HG03280 (cell line): ENCODE data around the gene EBF3.

ENCODE experiments used
- ATAC-seq: cut with Tn5 transposase; IDR thresholded peaks from one replicate; pipeline ENCODE4 v1.9.1; 2021; ENCODE audit warnings: mild to moderate bottlenecking, moderate library complexity; ENCODE audit not compliant: unreplicated experiment

The EBF3 gene

GRCh38 chr10:129893104-129894089, 70.7 kb downstream of the EBF3 start:
- no peak for ATAC-seq

- no peak for ATAC-seq
These were observed 71.5 kb downstream of the EBF3 start for GRCh38 chr10:129892548-129893052.

DNA sequence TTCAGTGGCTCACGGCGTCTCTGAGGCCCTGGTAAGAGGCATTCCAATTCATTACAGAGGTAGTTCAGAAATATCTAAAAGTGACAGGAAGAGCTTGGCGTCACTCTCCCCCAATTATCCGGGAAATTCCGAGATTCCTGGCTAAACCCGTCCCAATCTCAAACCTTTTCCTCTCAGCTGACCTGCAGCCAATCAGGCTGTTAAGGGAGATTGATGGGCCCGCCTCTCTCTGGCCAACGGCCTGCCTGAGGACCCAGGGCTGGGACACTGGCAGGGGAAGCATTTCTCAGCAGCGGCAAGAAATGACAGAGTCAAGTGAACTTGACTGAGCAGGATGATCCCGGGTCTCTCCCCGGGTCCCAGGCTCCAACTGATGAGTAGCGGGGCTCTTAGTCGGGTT, 72.3 kb downstream of the EBF3 start:
- no peak for ATAC-seq

GRCh38 chr10:129890170-129890569, 73.9 kb downstream of the EBF3 start:
- no peak for ATAC-seq

- no peak for ATAC-seq
These were observed 75.1 kb downstream of the EBF3 start for GRCh38 chr10:129888784-129889616.

- no peak for ATAC-seq
These were observed 75.9 kb downstream of the EBF3 start for GRCh38 chr10:129887986-129888783.

DNA sequence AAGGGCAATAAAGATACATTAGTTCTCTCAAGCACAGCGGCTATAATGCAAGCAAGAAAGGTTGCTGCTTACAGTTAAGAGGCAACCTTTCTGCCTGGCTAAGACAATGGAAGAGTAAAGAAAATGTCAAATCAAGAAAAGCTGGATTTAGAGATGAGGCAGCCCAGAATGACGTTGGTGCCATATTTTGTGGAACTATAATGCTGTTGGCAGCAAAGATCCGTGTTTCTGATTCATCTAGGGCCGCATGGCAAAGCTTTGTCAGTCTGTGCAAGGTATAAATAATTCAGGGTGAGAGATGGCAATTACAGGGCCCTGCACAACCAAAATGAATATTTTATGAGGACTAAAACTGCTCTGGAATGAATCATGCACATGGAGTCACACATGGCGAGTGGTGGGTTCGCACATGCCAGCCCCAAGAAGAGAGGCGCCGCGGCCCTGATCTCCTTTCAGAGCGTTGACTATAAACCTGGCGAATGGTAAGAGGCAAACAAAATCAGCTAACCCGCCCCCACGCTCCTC, 76.6 kb downstream of the EBF3 start:
- no peak for ATAC-seq

- no peak for ATAC-seq
These were observed 77.8 kb downstream of the EBF3 start for GRCh38 chr10:129886263-129886662.

DNA sequence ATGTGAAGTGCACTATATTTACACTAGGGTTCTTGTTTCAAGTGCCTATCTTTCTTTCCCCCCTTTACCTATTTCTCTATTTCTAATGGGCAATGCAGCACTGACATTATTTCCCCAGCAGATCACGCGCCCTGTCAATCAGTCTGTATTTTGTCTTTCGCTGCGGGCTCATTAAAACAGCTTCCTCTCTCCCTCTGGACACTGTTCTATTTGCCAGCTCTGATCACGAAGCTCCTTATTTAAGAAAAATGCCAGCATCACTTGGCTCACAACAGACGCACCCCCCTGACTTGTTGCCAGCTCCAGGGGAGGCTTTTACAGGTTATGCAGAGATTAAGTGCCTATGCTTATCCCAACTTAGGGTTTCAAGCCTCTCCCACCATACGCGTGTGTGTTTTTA, 78.5 kb downstream of the EBF3 start:
- no peak for ATAC-seq

GRCh38 chr10:129884398-129885078, 79.5 kb downstream of the EBF3 start:
- no peak for ATAC-seq

DNA sequence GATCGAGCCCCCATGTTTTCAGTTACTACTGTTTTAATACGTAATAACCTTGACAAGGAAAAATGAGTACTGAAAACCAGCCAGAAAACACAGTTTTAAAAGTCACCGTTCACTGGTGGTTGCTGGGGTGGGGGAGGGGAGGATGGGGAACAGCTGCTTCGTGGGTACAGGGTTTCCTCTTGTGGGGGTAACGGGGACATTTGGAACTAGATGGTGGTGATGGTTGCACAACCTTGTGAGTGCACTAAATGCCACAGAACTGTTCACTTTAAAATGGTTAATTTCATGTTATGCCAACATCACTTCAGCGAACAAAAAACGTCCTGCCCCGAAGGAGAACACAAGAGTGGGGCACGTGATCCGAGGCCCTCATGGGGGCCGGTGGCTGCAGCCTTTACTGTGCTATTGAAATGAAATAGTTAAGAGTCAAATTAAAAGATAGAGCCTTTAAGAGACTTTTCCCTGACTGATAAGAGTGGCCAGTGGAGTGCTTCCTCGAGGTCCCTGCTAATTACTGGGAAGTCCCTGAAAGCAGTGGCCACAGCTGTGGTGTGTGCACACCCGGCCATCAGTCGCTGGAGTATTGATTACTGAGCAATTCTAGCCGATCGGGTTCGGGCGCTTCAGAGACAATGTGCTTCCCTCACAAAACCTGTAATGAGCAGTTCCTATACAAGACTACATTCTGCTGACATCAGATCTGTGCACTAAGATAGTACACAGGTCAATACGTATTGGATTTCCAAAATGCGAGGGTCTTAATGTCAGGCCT, 80.3 kb downstream of the EBF3 start:
- no peak for ATAC-seq

DNA sequence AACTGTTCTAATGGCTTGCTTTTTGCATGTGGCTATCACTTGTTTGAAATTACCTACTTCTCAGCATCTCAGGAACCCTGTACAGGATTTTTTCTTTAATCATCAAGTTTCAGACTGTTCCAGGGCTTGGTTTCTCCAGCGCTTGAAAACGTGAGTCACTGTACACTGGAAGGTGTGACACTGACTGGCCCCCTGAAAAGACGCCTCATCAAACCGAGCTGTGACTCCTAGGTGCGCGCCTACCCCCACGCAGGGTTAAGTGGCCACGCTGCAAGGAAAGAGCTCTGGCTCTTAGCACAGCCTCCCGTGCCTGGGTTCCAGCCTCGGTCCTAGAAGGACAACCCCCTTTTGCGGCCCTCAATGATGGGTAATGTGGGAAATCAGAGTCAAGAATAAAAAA, 81.0 kb downstream of the EBF3 start:
- ATAC-seq, result no peak

DNA sequence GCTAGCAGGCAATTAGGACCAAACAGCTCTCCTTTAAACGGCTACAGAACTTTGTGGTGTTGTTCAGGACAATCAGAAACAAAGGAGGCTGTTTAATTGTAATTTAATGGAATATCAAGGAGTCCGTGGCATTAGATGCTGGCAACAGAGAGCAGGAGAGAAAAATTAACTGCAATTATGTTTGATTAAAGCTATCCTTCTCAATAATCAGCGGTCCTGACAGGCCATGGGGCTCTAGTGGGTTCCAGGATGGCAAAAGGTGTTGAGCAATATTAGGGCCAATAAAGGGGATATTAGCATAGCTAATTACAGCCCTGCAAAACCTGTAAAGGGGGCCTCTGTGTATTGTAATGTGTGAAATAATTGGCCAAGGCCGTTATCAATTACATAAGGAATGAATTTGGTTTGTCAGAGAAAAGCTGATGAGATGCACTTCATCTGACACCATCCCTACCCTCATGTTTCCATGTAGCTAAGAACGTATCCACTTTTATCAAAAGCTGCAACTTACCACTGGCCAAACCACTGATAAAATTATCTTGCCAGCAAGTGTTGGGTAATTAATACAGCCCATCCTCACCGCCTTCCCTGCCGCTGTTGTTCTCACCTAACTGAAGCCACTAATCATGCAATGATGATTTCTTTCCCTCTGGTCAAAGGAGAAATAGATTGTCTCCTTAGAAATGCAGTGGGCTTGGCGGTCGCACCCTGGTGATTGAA, 81.6 kb downstream of the EBF3 start:
- no peak for ATAC-seq

DNA sequence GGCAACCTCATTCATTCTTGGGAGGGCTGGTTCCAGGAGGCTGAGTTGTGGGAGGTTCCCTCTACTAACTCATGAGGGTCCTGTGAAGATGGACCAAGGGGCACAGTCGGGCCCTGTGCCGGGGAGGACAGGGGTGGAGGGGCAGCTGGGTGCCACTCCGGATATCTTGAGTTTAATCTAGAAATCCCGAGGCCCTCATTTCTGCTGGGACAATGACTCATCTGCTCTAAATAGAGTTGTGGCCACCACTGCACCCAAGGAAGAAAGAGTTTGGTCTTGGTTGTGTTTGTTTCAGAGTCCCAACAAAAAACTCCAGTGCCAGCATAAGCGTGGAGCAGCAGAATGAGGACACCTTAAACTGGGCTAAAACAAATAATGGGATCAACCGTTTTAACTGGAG, 82.4 kb downstream of the EBF3 start:
- ATAC-seq, result no peak

- no peak for ATAC-seq
These were observed 83.7 kb downstream of the EBF3 start for GRCh38 chr10:129880191-129880870.

DNA sequence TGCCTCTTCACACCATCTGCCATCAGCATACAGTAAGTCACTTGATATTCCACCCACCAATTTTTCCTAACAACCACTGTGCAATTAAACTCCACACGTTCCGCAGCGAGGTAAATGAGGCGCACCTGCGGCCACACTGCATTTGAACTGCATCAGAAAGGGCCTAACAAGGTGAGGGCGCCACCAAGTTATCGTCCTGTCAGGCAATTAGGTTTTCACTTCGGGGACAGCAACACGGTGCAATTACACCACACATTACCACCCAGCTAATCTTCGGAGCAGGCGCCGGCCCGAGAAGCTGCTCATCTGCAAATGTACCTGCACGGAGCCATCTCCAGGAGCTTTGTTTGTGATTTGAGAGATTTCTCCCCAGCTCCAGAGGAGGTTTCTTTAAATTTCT, 84.4 kb downstream of the EBF3 start:
- no peak for ATAC-seq

GRCh38 chr10:129878835-129879234, 85.2 kb downstream of the EBF3 start:
- no peak for ATAC-seq

- peak; percentile 50 for ATAC-seq
These were observed 86.2 kb downstream of the EBF3 start for GRCh38 chr10:129877773-129878371.
